Measurements from ENCODE around the gene CNGA3.

CNGA3 gene

DNA sequence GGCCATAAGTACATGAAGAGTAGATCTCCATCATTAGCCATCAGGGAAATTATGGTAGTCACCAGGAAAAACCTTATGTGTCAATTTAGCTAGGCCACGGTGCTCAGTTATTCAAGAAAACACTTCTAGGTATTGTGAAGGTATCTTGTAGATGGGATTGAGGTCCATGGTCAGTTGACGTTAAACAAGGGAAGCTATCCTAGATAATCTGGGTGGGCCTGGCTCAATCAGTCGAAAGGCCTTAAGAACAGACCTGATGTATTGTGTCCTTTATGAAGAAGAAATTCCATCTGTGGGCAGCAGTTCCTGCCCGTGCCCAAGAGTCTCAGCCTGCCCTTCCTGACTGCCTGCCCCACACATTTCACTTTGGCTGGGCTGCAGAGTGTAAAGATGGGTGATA is 16.7 kb upstream of the CNGA3 start:
- ATAC-seq: no peak
- no peak for DNase-seq

DNA sequence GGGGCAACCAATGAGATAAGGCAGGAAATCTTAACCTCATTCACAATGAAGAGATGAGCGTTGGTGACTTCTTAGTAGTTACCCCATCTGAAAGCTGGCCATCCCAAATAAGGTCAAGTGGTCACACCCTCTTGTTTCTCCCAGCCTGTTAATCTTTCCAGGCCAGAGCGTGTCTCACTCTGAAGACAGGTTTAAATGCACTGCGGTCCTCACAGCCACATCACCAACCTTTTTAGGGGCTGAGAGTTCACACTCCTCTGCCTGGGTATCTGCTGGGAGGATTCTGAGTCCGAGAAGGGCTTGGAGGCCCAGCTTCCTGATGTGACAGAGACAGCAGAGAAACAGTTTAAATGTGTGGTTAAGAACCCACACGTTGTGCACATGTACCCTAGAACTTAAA is 13.3 kb upstream of the CNGA3 start:
- DNase-seq: no peak
- no peak for ATAC-seq

GRCh38 chr2:98333922-98334321 is 12.3 kb upstream of the CNGA3 start:
- no peak for DNase-seq
- no peak for ATAC-seq

DNA sequence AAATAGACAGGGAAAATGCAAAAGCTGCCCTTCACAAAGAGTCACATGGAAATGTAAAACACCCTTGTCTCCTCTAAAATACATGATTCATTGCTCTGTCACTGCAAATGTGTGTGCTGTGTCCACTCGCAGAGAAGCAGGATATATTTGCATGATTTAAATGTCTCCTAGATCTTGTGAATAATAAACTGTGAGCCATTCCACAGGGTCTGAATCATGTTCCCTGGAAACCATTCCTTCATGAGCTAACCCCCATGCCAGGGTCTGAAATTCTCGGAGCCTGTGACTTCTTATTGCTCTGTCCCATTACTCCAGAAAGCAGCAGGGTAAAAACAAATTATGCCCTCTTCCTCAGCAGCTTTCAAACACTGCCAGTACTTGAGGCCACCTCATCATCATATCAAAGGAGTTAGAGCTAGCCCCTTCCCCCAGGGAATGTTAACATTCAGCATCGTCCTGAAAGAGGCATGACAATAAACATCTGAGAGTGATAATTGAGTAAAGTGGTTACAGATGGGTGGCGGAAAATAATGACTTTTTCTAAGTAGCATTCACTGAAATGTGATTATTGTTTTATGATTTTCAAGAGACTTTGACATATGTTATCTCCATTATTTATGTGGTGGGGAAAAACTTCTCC is 11.7 kb upstream of the CNGA3 start:
- ATAC-seq (no peak), DNase-seq (no peak)

DNA sequence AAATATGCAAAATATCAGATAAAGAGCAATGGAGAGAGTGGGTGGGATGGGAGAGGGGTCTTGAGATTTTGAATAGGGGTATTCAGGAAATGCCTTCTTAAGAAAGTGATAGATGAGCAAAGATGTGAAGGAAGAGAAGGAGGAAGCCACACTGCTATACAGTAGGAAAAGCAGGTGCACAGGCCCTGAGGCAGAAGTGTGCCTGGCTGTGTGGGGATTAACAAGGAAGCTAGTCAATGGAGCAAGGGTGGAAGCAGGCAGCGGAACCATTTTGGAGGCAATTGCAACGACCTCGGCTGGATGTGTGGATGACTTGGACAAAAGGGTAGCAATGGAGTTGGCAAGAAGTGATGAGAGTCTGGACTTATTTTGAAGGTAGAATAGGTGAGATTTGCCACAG is 11.0 kb upstream of the CNGA3 start:
- DNase-seq: no peak
- ATAC-seq: no peak

- ATAC-seq: no peak
- no peak for DNase-seq
Measured at GRCh38 chr2:98341241-98341640, 5.0 kb upstream of the CNGA3 start.

- ATAC-seq (no peak), DNase-seq (no peak)
Measured at GRCh38 chr2:98343285-98343684, 3.0 kb upstream of the CNGA3 start.

DNA sequence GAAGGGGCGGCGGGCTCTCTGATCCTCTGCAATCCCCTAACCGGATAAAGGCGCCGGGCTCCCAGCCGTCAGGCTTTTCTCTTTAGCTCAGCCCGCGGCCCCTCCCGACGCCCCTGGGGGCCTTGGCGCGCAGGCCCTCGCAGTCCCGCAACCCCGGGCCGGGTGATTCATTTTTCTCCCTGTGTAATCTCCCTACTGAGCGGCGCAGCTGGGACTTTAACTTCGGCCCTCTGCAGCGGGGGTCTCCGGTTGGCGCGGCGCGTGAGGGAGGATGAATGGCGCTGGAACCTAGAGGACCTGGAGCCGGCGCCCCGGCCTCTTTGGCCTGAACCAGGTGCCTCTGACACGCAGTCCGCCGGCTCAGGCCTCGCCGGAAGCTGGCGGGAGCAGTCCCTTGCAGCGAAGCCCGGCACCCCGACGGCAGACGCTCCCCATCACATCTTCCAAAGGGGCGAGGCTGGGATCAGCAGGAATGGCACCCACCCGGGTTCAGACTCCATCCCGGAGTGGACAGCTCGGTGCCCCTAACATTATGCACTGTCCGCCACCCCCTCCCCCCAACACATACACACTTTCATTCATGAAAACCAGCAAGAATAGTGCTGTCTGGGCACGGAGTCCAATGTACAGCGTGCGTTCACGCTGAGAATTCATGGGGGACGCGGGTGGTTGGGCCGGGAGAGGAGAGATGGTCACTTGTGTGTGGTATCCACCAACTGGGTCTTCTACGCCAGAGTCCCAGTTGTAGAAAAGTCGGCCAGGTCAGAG is 1.2 kb downstream of the CNGA3 start:
- no peak for DNase-seq
- ATAC-seq: no peak

- ATAC-seq: no peak
- DNase-seq: no peak
Measured at GRCh38 chr2:98348066-98348561, 1.9 kb downstream of the CNGA3 start.

- ATAC-seq: no peak
- DNase-seq: no peak
Measured at GRCh38 chr2:98350411-98350810, 4.2 kb downstream of the CNGA3 start.

DNA sequence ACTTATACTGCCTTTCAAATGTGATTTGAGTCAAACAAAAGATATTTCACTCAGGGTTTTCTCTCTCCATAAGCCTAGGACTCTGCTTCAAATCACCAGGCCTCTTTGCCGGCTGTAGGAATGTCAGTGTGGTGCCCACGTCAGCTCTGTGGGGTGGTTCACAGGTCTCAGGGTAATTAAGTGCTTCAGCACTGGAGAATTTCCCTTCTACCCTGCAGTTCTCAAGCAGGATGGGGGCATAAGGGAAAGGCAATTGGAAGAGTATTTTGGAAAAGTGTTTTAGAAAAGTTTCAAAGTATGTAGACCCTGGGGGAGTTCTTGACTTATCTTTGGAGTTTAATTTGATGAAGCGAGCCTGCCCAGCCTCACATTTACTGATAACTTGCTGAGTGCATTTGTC is 9.6 kb downstream of the CNGA3 start:
- DNase-seq (no peak), ATAC-seq (no peak)

DNA sequence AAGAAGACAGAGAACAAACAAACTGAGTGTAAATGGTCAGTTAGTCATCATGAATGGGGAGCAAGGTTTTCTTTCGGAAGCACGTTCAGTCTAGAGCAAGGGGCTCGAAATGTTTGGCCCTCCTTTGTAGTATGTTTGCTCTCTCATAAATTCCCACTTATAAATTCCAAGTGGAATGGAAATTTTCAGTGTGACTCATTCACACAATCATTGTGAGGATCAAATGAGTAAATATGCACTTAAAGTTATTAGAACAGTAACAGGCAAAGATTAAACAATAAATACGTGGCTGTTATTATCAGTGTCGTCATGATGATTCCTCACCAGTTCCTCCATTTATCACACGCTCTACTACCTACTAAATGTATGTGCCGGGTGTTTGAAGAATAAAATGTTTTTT is 10.5 kb downstream of the CNGA3 start:
- ATAC-seq (no peak), DNase-seq (no peak)

DNA sequence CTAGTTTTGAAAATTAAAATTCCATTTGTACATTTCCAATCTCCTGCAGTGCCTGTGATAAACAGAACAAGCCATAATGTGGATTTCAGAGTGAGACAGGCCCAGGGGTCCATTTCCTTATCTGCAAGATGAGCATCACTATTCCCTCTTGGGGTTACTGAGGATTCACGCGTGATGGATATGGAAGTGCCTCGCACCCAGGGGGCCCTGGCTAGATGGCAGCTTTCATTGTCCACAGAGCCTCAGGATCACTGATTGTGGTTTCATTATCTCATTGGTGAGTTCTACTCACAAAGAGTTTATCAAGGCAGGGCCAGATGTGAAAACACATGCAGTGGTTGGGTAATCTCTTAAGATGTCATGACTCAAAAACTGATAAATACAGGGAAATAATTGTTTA is 11.6 kb downstream of the CNGA3 start:
- DNase-seq (no peak), ATAC-seq (no peak)

- no peak for ATAC-seq
- DNase-seq: no peak
Measured at GRCh38 chr2:98359986-98360385, 13.7 kb downstream of the CNGA3 start.

DNA sequence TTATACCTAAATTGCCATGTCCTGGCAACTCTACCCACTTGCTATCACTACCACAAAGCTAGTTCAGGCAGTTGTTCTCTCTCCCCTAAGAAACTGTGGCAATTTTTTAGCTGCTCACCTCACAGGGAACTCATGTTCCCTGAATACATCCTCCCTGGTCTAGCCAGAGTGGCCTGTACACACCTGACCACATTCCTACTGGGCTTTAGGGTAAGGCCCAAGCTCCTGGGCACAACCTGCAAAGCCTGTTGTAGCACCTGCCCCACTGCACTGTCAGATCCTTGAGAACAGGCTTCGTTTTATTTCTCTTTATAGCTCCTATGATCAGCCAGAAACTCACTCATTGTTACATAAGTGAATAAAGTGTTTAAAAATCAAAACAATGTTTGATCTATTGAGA is 21.5 kb downstream of the CNGA3 start:
- ATAC-seq (no peak), DNase-seq (no peak)

DNA sequence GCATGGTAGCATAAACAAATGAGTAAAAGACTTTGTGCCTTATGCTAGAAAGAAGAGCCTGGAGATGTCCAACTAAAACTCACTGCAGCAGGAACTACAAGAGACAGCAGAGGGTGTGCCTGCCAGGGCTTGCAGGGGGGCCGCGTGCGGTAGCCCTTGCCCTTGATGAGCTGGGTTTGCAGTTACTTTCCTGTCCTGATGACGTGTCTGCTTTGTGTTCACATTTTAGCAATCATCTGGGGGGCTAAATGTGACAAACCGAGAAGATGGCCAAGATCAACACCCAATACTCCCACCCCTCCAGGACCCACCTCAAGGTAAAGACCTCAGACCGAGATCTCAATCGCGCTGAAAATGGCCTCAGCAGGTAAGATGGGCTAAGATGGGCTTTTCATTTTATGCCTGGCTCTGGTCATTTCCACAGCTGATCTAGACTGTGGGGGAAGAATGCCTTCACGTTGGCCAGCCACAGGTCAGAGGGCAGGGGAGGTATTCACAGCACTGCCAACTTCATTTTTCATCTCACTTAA is 23.5 kb downstream of the CNGA3 start:
- ATAC-seq (no peak), DNase-seq (no peak)

DNA sequence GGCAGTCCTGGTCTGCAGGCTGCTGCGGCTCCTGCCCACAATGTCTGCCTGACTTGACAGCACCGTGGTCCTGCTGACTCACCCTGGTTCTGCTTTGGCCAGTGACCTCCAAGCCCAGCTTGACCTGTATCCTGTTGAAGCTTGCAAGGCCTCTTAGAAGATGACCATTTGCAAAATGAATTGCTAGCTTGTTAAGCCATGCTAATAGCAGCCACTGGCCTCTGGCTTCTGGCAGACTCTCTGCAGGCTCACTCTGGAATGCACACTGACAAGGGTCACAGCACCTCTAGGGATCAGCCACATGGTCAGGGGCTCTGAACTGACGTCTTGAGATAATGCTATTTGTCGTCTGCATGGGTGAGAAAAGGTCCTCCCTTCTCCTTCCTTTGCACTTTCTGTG is 25.9 kb downstream of the CNGA3 start:
- DNase-seq: no peak
- no peak for ATAC-seq

GRCh38 chr2:98372579-98372978 is 26.3 kb downstream of the CNGA3 start:
- DNase-seq: no peak

DNA sequence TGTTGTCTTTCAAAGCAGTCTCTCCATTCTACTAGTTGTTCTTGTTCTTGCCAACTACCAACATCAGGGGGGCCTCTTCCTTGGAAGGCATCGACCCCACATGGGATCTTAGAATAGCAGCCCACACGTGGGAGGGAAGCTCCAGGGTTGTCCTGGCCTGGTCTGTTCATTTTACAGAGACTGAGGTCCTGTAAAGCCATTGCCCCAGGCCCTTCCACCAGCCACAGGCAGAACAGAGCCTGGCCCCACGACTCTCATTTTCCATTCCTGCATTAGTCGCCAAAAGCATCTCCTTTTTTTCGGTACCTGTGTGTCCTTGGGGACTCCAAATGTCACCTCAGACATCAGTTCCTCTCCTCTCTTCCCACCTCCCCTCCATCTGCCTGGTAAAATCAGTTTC is 28.0 kb downstream of the CNGA3 start:
- no peak for ATAC-seq
- DNase-seq: no peak

More at GRCh38 chr2:98372579-98372978, 26.3 kb downstream of the CNGA3 start:
- no peak for ATAC-seq

DNA sequence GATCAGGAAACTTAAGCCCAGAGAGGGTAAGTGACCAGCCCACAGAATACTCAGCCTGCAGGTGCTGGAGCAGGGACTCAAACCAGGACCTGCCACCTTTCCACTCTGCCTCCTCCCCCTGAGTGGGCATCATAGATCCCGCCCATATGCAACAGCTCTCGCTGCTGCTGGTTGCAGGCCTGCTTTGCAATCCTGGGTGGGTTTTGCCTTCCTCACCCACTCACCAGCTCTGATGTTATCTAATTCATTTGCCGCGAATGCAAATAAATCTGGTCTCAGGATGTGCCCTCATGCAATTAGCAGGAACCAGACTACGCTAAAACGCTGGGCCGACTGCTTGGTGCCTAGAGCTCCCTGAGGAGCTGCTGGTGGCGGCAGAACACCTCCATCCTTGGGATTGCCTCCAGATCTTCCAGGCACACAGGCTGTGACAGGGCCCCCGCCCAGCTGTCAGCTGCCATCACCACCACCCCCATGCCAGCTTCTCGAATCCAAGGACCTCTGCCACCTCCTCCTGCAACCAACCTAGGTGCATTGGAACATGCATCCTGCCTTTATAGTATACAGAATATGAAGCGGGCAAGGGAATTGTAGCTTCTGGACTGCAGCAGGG is 28.8 kb downstream of the CNGA3 start:
- ATAC-seq: no peak
- no peak for DNase-seq

DNA sequence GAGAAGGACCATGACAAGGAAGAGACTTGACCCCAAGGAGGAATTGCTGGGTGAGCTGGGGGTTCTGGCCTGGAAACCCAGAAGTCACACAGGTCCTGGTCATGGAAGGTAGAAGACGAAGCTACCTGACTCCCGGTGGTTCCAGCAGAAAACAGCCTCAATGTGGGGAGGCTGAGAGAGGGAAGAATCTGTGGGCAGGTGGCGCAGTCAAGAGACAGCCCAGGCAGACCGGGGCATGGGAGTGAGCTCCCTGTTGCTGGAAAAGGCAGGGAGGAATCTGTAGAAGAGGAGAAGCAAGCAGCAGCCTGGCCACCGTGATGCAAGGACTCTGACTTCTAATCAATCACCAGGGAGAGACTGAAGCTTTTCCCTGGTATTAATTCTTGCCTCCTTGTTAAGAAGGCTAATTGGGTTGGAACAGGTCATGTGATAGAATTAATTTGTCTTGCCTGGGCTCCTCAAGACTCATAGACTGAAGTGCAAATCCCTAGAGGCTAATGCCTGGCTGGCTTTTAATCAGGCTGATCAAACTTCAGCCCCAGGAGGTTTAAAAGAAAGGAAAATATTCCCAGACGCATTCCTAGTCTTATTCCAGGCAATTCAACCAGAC is 30.1 kb downstream of the CNGA3 start:
- no peak for DNase-seq
- no peak for ATAC-seq

DNA sequence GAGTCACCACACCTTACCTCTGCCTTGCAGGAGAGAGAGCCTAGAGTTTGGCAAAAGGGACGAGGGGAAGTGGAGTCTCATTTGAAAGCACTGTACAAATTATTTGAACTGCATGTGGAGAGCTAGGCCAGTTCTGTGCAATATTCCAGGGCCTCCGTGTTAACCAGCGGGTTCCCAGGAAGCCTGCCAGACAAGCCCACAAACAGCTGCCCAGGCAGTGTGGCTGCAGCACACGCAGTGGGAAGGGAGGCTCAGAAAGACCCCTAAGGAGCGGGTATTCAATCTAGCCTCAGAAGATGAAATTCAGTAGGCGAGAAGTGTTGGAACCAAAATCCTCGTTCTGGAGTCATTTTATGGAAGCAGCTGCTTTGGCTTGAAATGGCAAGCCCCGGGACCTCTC is 30.7 kb downstream of the CNGA3 start:
- no peak for ATAC-seq
- DNase-seq: no peak

DNA sequence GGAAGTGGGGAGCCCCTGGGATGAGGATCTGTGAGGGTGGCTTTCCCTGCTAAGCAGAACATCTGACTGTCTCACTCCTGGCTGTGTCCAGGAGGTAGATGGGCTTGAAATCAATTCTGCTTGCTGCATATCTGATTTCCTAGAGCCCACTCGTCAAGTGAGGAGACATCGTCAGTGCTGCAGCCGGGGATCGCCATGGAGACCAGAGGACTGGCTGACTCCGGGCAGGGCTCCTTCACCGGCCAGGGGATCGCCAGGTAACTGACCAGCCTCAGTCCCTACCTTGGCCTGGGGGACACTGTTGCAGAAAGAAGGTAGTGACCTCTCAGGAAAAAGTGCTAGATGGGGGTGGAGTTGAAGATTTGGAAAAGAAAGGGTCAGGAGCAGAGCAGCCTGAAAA is 31.3 kb downstream of the CNGA3 start:
- ATAC-seq (no peak), DNase-seq (no peak)
